BLaER1 treated with 17β-estradiol and CSF1 and Interleukin-3, amounts not matched to agents 10 nM and 100 nM (cell line): Measurements from ENCODE around the gene TCEA2.

ENCODE experiments used
- H3K27ac ChIP-seq, 11 experiments: shearing (Covaris generic); formaldehyde crosslinking; 2 replicates each; pipeline ENCODE4 v1.8.1; 2022
- H3K27me3 ChIP-seq, 11 experiments: shearing (Covaris generic); formaldehyde crosslinking; 2 replicates each; pipeline ENCODE4 v1.8.1; 2022
- H3K36me3 ChIP-seq, 11 experiments: shearing (Covaris generic); formaldehyde crosslinking; 2 replicates each; pipeline ENCODE4 v1.8.1; 2022
- H3K4me1 ChIP-seq, 10 experiments: shearing (Covaris generic); formaldehyde crosslinking; 2 replicates each; pipeline ENCODE4 v1.8.1; 2022
- H3K4me2 ChIP-seq, 11 experiments: shearing (Covaris generic); formaldehyde crosslinking; 2 replicates each; pipeline ENCODE4 v1.8.1; 2022
- H3K4me3 ChIP-seq, 10 experiments: shearing (Covaris generic); formaldehyde crosslinking; 2 replicates each; pipeline ENCODE4 v1.8.1; 2022
- H3K9ac ChIP-seq, 11 experiments: shearing (Covaris generic); formaldehyde crosslinking; 2 replicates each; pipeline ENCODE4 v1.8.1; 2022
- H3K9me3 ChIP-seq, 11 experiments: shearing (Covaris generic); formaldehyde crosslinking; replicated peaks in 1 of 11; 2 replicates each; pipeline ENCODE4 v1.8.1; 2022
- H4K20me1 ChIP-seq, 11 experiments: shearing (Covaris generic); formaldehyde crosslinking; 2 replicates each; pipeline ENCODE4 v1.8.1; 2022
- Cebpa-rat ChIP-seq, 11 experiments: shearing (Covaris generic); IDR thresholded peaks; 2 replicates each; pipeline ENCODE4 v1.8.1; 2022

TCEA2 gene

GRCh38 chr20:64070244-64070993 is 7.4 kb downstream of the TCEA2 start:
- H3K4me3 ChIP-seq: no peak overlapping the region
- H3K4me2 ChIP-seq: peak overlapping the region in 8 of 11 experiments; percentile 93 to 100 (median 100); a peak in 16 of 22 replicates
- no peaks in the 10 kb centered on the region for H3K9me3 ChIP-seq
- no peak overlapping the region for H3K27ac ChIP-seq
- no peaks in the 10 kb centered on the region for H3K27me3 ChIP-seq
- H4K20me1 ChIP-seq: peaks cover 31 to 84% (median 59%) of the 10 kb centered on the region in 11 experiments; a peak in 21 of 22 replicates
- peaks cover 82 to 100% (median 99%) of the 10 kb centered on the region in 10 experiments for H3K4me1 ChIP-seq
- H3K36me3 ChIP-seq: peaks cover 14 to 38% (median 32%) of the 10 kb centered on the region in 11 experiments
- TF ChIP-seq Cebpa-rat (IDR thresholded peaks at IDR 0.05): no peak
- no peak overlapping the region for H3K9ac ChIP-seq

- H3K9me3 ChIP-seq: no peaks in the 10 kb centered on the region
- no peak for TF ChIP-seq Cebpa-rat (IDR thresholded peaks at IDR 0.05)
- H3K9ac ChIP-seq: peak overlapping the region in 10 of 11 experiments; percentile 17 to 69 (median 52); a peak in 14 of 22 replicates
- H3K4me2 ChIP-seq: peak overlapping the region; percentile 93 to 100 (median 99)
- peak overlapping the region in 2 of 10 experiments; percentile 1 to 51; a peak in 1 of 20 replicates for H3K4me3 ChIP-seq
- peaks cover 36 to 90% (median 71%) of the 10 kb centered on the region in 11 experiments; a peak in 21 of 22 replicates for H4K20me1 ChIP-seq
- H3K27me3 ChIP-seq: no peaks in the 10 kb centered on the region
- peaks cover 81 to 100% (median 99%) of the 10 kb centered on the region in 10 experiments for H3K4me1 ChIP-seq
- peaks cover 14 to 50% (median 43%) of the 10 kb centered on the region in 11 experiments for H3K36me3 ChIP-seq
- peak overlapping the region in 4 of 11 experiments; percentile 11 to 55 (median 54); a peak in 4 of 22 replicates for H3K27ac ChIP-seq
Observed at GRCh38 chr20:64071341-64072332, 8.6 kb downstream of the TCEA2 start.

GRCh38 chr20:64072498-64073063 is 9.6 kb downstream of the TCEA2 start:
- H4K20me1 ChIP-seq: peaks cover 46 to 97% (median 78%) of the 10 kb centered on the region in 11 experiments; a peak in 21 of 22 replicates
- peak overlapping the region in 7 of 11 experiments; percentile 39 to 55 (median 44); a peak in 14 of 22 replicates for H3K27ac ChIP-seq
- TF ChIP-seq Cebpa-rat (IDR thresholded peaks at IDR 0.05): no peak
- H3K36me3 ChIP-seq: peaks cover 14 to 52% (median 43%) of the 10 kb centered on the region in 11 experiments
- H3K4me1 ChIP-seq: peaks cover 71 to 100% (median 99%) of the 10 kb centered on the region in 10 experiments
- peak overlapping the region; percentile 21 to 69 (median 51); a peak in 19 of 22 replicates for H3K9ac ChIP-seq
- no peaks in the 10 kb centered on the region for H3K27me3 ChIP-seq
- H3K4me3 ChIP-seq: peak overlapping the region in 4 of 10 experiments; percentile 1 to 51 (median 28); a peak in 5 of 20 replicates
- H3K4me2 ChIP-seq: peak overlapping the region; percentile 93 to 100 (median 99)
- H3K9me3 ChIP-seq: no peaks in the 10 kb centered on the region

GRCh38 chr20:64073476-64074183 is 10.6 kb downstream of the TCEA2 start:
- Histone ChIP-seq H3K36me3 (peaks cover 14 to 52% (median 43%) of the 10 kb centered on the region in 11 experiments), H3K9ac (peak overlapping the region in 9 of 11 experiments; percentile 45 to 69 (median 51); a peak in 12 of 22 replicates)
- TF ChIP-seq Cebpa-rat (IDR thresholded peaks at IDR 0.05): no peak

GRCh38 chr20:64074184-64074789 is 11.3 kb downstream of the TCEA2 start:
- peak overlapping the region in 8 of 11 experiments; percentile 14 to 69 (median 31); a peak in 3 of 22 replicates for H3K9ac ChIP-seq
- no peaks in the 10 kb centered on the region for H3K9me3 ChIP-seq
- H3K4me2 ChIP-seq: peak overlapping the region; percentile 93 to 100 (median 99)
- peaks cover 49 to 95% (median 81%) of the 10 kb centered on the region in 11 experiments; a peak in 21 of 22 replicates for H4K20me1 ChIP-seq
- no peak overlapping the region for H3K27ac ChIP-seq
- no peaks in the 10 kb centered on the region for H3K27me3 ChIP-seq
- H3K4me3 ChIP-seq: peak overlapping the region in 2 of 10 experiments; percentile 40 to 86; a peak in 4 of 20 replicates
- peaks cover 14 to 52% (median 43%) of the 10 kb centered on the region in 11 experiments for H3K36me3 ChIP-seq
- TF ChIP-seq Cebpa-rat (IDR thresholded peaks at IDR 0.05): no peak
- peaks cover 56 to 100% (median 89%) of the 10 kb centered on the region in 10 experiments for H3K4me1 ChIP-seq

More at GRCh38 chr20:64073476-64074183, 10.6 kb downstream of the TCEA2 start:
- H3K4me2 ChIP-seq: peak overlapping the region; percentile 93 to 100 (median 99)
- H3K4me1 ChIP-seq: peaks cover 62 to 100% (median 96%) of the 10 kb centered on the region in 10 experiments
- no peaks in the 10 kb centered on the region for H3K27me3 ChIP-seq
- H3K9me3 ChIP-seq: no peaks in the 10 kb centered on the region
- H4K20me1 ChIP-seq: peaks cover 49 to 100% (median 84%) of the 10 kb centered on the region in 11 experiments; a peak in 21 of 22 replicates
- H3K4me3 ChIP-seq: peak overlapping the region in 2 of 10 experiments; percentile 18 to 40; a peak in 5 of 20 replicates
- H3K27ac ChIP-seq: 0 out of 22 replicates have a peak overlapping the region, but pooled peaks of 2 of the 11 experiments have one; percentile 11 to 55

GRCh38 chr20:64074963-64075362 is 12.0 kb downstream of the TCEA2 start:
- H4K20me1 ChIP-seq: peaks cover 47 to 91% (median 75%) of the 10 kb centered on the region in 11 experiments; a peak in 21 of 22 replicates
- H3K27ac ChIP-seq: no peak overlapping the region
- peaks cover 14 to 52% (median 43%) of the 10 kb centered on the region in 11 experiments for H3K36me3 ChIP-seq
- peaks cover 56 to 93% (median 83%) of the 10 kb centered on the region in 10 experiments for H3K4me1 ChIP-seq
- no peaks in the 10 kb centered on the region for H3K9me3 ChIP-seq
- H3K27me3 ChIP-seq: no peaks in the 10 kb centered on the region
- H3K9ac ChIP-seq: peak overlapping the region in 1 of 11 experiments; percentile 23; a peak in 2 of 22 replicates
- peak overlapping the region; percentile 93 to 100 (median 99) for H3K4me2 ChIP-seq
- TF ChIP-seq Cebpa-rat (IDR thresholded peaks at IDR 0.05): no peak
- H3K4me3 ChIP-seq: peak overlapping the region in 3 of 10 experiments; percentile 75 to 92 (median 86); a peak in 2 of 20 replicates

- peak overlapping the region; percentile 93 to 100 (median 99) for H3K4me2 ChIP-seq
- peaks cover 46 to 85% (median 71%) of the 10 kb centered on the region in 11 experiments; a peak in 21 of 22 replicates for H4K20me1 ChIP-seq
- peaks cover 58 to 93% (median 81%) of the 10 kb centered on the region in 10 experiments for H3K4me1 ChIP-seq
- no peaks in the 10 kb centered on the region for H3K9me3 ChIP-seq
- no peaks in the 10 kb centered on the region for H3K27me3 ChIP-seq
- no peak overlapping the region for H3K27ac ChIP-seq
- TF ChIP-seq Cebpa-rat (IDR thresholded peaks at IDR 0.05): no peak
- H3K9ac ChIP-seq: peak overlapping the region in 2 of 11 experiments; percentile 23 to 90; a peak in 4 of 22 replicates
- H3K4me3 ChIP-seq: peak overlapping the region in 5 of 10 experiments; percentile 75 to 98 (median 92); a peak in 6 of 20 replicates
- H3K36me3 ChIP-seq: peaks cover 14 to 52% (median 43%) of the 10 kb centered on the region in 11 experiments
Observed at GRCh38 chr20:64075556-64075955, 12.6 kb downstream of the TCEA2 start.
